IMR-90 (cell line): ENCODE results near the gene FASTKD1. TPM values are rescaled to one million over a fixed set of nuclear protein-coding genes. Genes with fewer than 3 reads are reported as not detected.

Experiments used
- ATAC-seq: fragments of 200-7000 bp; cut with Tn5 transposase; 2 replicates; pipeline ENCODE4 v1.9.1; 2020; ENCODE audit warnings: low read depth, mild to moderate bottlenecking, moderate library complexity
- BruUV-seq: library from RNA; stranded (reverse); fragments of 400-500 nt; replicated peaks from 2 replicates; lab custom pipeline; 2021; lab: Mats Ljungman, UMichigan
- CTCF ChIA-PET: fragments of 300-600 bp; formaldehyde crosslinking; extraction: SDS; loops from one replicate; lab custom pipeline; 2021; ENCODE audit warnings: antibody characterized with exemption; lab: Yijun Ruan, JAX
- POLR2A ChIA-PET: fragments of 300-600 bp; sonication (Branson Sonifier 250); formaldehyde crosslinking; loops from one replicate; lab custom pipeline; 2022; ENCODE audit warnings: antibody characterized with exemption; ENCODE audit not compliant: unreplicated experiment; lab: Charles Lee
- DNase-seq: peaks from one replicate; pipeline ENCODE4 v3.0.0; 2013
- H2AFZ ChIP-seq: replicated peaks from 2 replicates; pipeline ENCODE3; 2013; ENCODE audit warnings: low read length, mild to moderate bottlenecking; ENCODE audit not compliant: poor library complexity
- H2AK5ac ChIP-seq: 2 replicates; pipeline ENCODE4 v1.6.1; 2013; ENCODE audit warnings: low read depth, low read length, inconsistent platforms
- H2AK9ac ChIP-seq: replicated peaks from 2 replicates; pipeline ENCODE3; 2013; ENCODE audit warnings: mild to moderate bottlenecking, low read depth, low read length, moderate library complexity; ENCODE audit not compliant: poor library complexity
- H2BK120ac ChIP-seq: 2 replicates; pipeline ENCODE4 v1.6.1; 2013; ENCODE audit warnings: low read depth, low read length, inconsistent platforms
- H2BK15ac ChIP-seq: 3 replicates; pipeline ENCODE4 v1.6.1; 2013; ENCODE audit warnings: low read depth, low read length, inconsistent platforms
- H2BK20ac ChIP-seq: 2 replicates; pipeline ENCODE4 v1.6.1; 2013; ENCODE audit warnings: low read depth, mild to moderate bottlenecking, inconsistent platforms, low read length, moderate library complexity
- H2BK5ac ChIP-seq: 2 replicates; pipeline ENCODE4 v1.6.1; 2013; ENCODE audit warnings: mild to moderate bottlenecking, low read depth, low read length, inconsistent platforms; ENCODE audit not compliant: poor library complexity, severe bottlenecking
- H3K14ac ChIP-seq: replicated peaks from 2 replicates; pipeline ENCODE4 v1.6.1; 2013; ENCODE audit warnings: low read depth, low read length, inconsistent platforms
- H3K18ac ChIP-seq: 2 replicates; pipeline ENCODE4 v1.6.1; 2013; ENCODE audit warnings: low read depth, low read length, control low read depth
- H3K23ac ChIP-seq: 2 replicates; pipeline ENCODE4 v1.6.1; 2013; ENCODE audit warnings: low read depth, low read length, inconsistent platforms
- H3K27ac ChIP-seq: 2 replicates; pipeline ENCODE4 v1.5.1; 2013; ENCODE audit warnings: mild to moderate bottlenecking, control low read depth, low read length; ENCODE audit not compliant: insufficient read depth
- H3K27me3 ChIP-seq: 2 replicates; pipeline ENCODE4 v1.6.1; 2013; ENCODE audit warnings: low read length; ENCODE audit not compliant: control insufficient read depth, insufficient read depth
- H3K36me3 ChIP-seq: 2 replicates; pipeline ENCODE4 v1.6.1; 2013; ENCODE audit warnings: low read length, mixed read lengths; ENCODE audit not compliant: control insufficient read depth, insufficient read depth
- H3K4ac ChIP-seq: 2 replicates; pipeline ENCODE4 v1.6.1; 2013; ENCODE audit warnings: low read depth, low read length, inconsistent platforms
- H3K4me1 ChIP-seq: 2 replicates; pipeline ENCODE4 v1.6.1; 2013; ENCODE audit warnings: low read length, mixed read lengths; ENCODE audit not compliant: control insufficient read depth, insufficient read depth
- H3K4me2 ChIP-seq: 2 replicates; pipeline ENCODE4 v1.6.1; 2013; ENCODE audit warnings: low read depth, mild to moderate bottlenecking, control low read depth, low read length, moderate library complexity
- H3K4me3 ChIP-seq: 2 replicates; pipeline ENCODE4 v1.5.1; 2013; ENCODE audit warnings: low read depth, mild to moderate bottlenecking, control low read depth, low read length, moderate library complexity; ENCODE audit not compliant: insufficient read depth
- H3K56ac ChIP-seq: 2 replicates; pipeline ENCODE4 v1.6.1; 2013; ENCODE audit warnings: low read length, inconsistent platforms; ENCODE audit not compliant: insufficient read depth; ENCODE audit errors: extremely low read depth
- H3K79me1 ChIP-seq, 2 experiments: 2 replicates each; pipeline ENCODE4 v1.6.1; 2013; ENCODE audit warnings: low read length in 2 of 2, inconsistent platforms in 1 of 2, low read depth in 1 of 2
- H3K9ac ChIP-seq: 2 replicates; pipeline ENCODE4 v1.6.1; 2013; ENCODE audit warnings: low read depth, low read length, control low read depth
- H3K9me1 ChIP-seq: 2 replicates; pipeline ENCODE4 v1.6.1; 2013; ENCODE audit warnings: low read length, inconsistent platforms; ENCODE audit not compliant: insufficient read depth
- H3K9me3 ChIP-seq: 2 replicates; pipeline ENCODE4 v1.6.1; 2013; ENCODE audit warnings: low read length; ENCODE audit not compliant: control insufficient read depth, insufficient read depth
- H4K20me1 ChIP-seq: 2 replicates; pipeline ENCODE4 v1.6.1; 2013; ENCODE audit warnings: low read length, inconsistent platforms; ENCODE audit not compliant: insufficient read depth
- H4K5ac ChIP-seq: 2 replicates; pipeline ENCODE4 v1.6.1; 2013; ENCODE audit warnings: mild to moderate bottlenecking, low read depth, low read length, control low read depth
- H4K8ac ChIP-seq, 2 experiments: 2 replicates each; pipeline ENCODE4 v1.6.1; 2013; ENCODE audit warnings: low read depth in 2 of 2, low read length in 2 of 2, control low read depth in 1 of 2, inconsistent platforms in 1 of 2
- H4K91ac ChIP-seq: 2 replicates; pipeline ENCODE4 v1.6.1; 2013; ENCODE audit warnings: low read depth, low read length, inconsistent platforms; ENCODE audit not compliant: insufficient read depth
- BHLHE40 ChIP-seq: fragments of 150-350 bp; IDR thresholded peaks from 2 replicates; pipeline ENCODE4 v1.6.1; 2016; ENCODE audit warnings: mild to moderate bottlenecking, low read depth, low read length
- CEBPB ChIP-seq: IDR thresholded peaks from 2 replicates; pipeline ENCODE4 v1.6.1; 2012; ENCODE audit warnings: low read depth, low read length, improper control_type of control experiment
- CHD1 ChIP-seq: IDR thresholded peaks from 2 replicates; pipeline ENCODE4 v1.6.1; 2012; ENCODE audit warnings: low read depth, low read length, improper control_type of control experiment
- MAFK ChIP-seq: IDR thresholded peaks from 2 replicates; pipeline ENCODE4 v1.6.1; 2012; ENCODE audit warnings: low read depth, low read length, improper control_type of control experiment
- MAZ ChIP-seq: IDR thresholded peaks from 2 replicates; pipeline ENCODE4 v1.6.1; 2012; ENCODE audit warnings: low read depth, mild to moderate bottlenecking, low read length, improper control_type of control experiment, moderate library complexity, borderline replicate concordance
- MXI1 ChIP-seq: IDR thresholded peaks from 2 replicates; pipeline ENCODE4 v1.6.1; 2012; ENCODE audit warnings: low read depth, mild to moderate bottlenecking, low read length, moderate library complexity, borderline replicate concordance
- NFE2L2 ChIP-seq: fragments of 150-350 bp; IDR thresholded peaks from 2 replicates; pipeline ENCODE4 v1.6.1; 2016; ENCODE audit warnings: low read depth, mild to moderate bottlenecking, low read length
- POLR2A ChIP-seq: IDR thresholded peaks from 2 replicates; pipeline ENCODE4 v1.6.1; 2012; ENCODE audit warnings: mild to moderate bottlenecking, low read depth, low read length
- RAD21 ChIP-seq: IDR thresholded peaks from 2 replicates; pipeline ENCODE4 v1.6.1; 2012; ENCODE audit warnings: low read length, improper control_type of control experiment
- RCOR1 ChIP-seq: IDR thresholded peaks from 2 replicates; pipeline ENCODE4 v1.6.1; 2012; ENCODE audit warnings: mild to moderate bottlenecking, low read length, improper control_type of control experiment; ENCODE audit not compliant: insufficient replicate concordance
- RFX5 ChIP-seq: IDR thresholded peaks from 2 replicates; pipeline ENCODE4 v1.8.0; 2012; ENCODE audit warnings: low read depth, mild to moderate bottlenecking, low read length, moderate library complexity
- SMC3 ChIP-seq: fragments of 150-350 bp; IDR thresholded peaks from 2 replicates; pipeline ENCODE4 v1.6.1; 2016; ENCODE audit warnings: low read depth, mild to moderate bottlenecking, antibody characterized with exemption, low read length, moderate library complexity
- USF2 ChIP-seq: fragments of 150-350 bp; IDR thresholded peaks from 2 replicates; pipeline ENCODE4 v1.6.1; 2017; ENCODE audit warnings: mild to moderate bottlenecking, antibody characterized with exemption, low read length, low read depth
- WGBS, 2 experiments: methylation state at CpG; one replicate each; pipeline versions ENCODE4 v1.1.5 to v1.1.7; 2013; ENCODE audit warnings: missing lambda C conversion rate in 2 of 2; ENCODE audit not compliant: insufficient read length in 1 of 2; ENCODE audit errors: extremely low coverage in 2 of 2; 5-methylcytosine and 5-hydroxymethylcytosine counted together
- dilution Hi-C: fragments of 300-500 bp; cut with HindIII; formaldehyde crosslinking; loops from one replicate; pipeline ENCODE4 v1.14.3; 2018; ENCODE audit warnings: low sequenced_read_pairs; ENCODE audit not compliant: unreplicated experiment
- in situ Hi-C: fragments of 300-500 bp; cut with MboI; formaldehyde crosslinking; loops from 3 replicates; pipeline ENCODE4 v1.14.3; 2019; ENCODE audit warnings: low sequenced_read_pairs, inconsistent platforms, mixed read lengths
- intact Hi-C: fragments of 100-400 bp; cut with micrococcal nuclease; formaldehyde crosslinking; loops from 2 replicates; pipeline ENCODE4 v1.10.0; 2022
- polyA plus RNA-seq, 3 experiments: library from polyadenylated mRNA; depleted of rRNA; stranded (reverse); fragments of >200 nt; gene quantifications; 2 replicates each; pipeline ENCODE4 v1.2.3, GENCODE V29; 2012; ENCODE audit warnings: low replicate concordance in 1 of 3
- total RNA-seq: library from RNA; depleted of rRNA; stranded (reverse); fragments of >200 nt; gene quantifications from 2 replicates; pipeline ENCODE4 v1.2.3, GENCODE V29; 2012
- TF ChIP-seq, protein P1 (sequence below): fragments of 150-350 bp; IDR thresholded peaks from 2 replicates; pipeline ENCODE4 v1.6.1; 2016; ENCODE audit warnings: low read depth, mild to moderate bottlenecking, low read length, moderate library complexity, borderline replicate concordance
- TF ChIP-seq, protein P2 (sequence below): conservative IDR thresholded peaks from 2 replicates; pipeline ENCODE4 v1.5.1; 2012; ENCODE audit warnings: mild to moderate bottlenecking, low read depth, low read length, improper control_type of control experiment

Gene FASTKD1
- total and polyA plus RNA-seq, 2 of the 4 experiments (the other 2 are of a cell fraction), result 11.4 to 11.5 TPM

- Histone ChIP-seq H2BK15ac (no peak overlapping the region), H3K14ac (no peak overlapping the region), H2AK9ac (no peak overlapping the region), H3K4me1 (no peaks in the 10 kb centered on the region), H3K9me1 (no peaks in the 10 kb centered on the region), H2BK5ac (no peak overlapping the region), H2AFZ (no peak overlapping the region), H4K8ac (no peak overlapping the region), H3K36me3 (0 out of 2 replicates have a peak, but pooled peaks cover 3% of the 10 kb centered on the region), H4K20me1 (no peaks in the 10 kb centered on the region), H3K27ac (no peak overlapping the region), H3K18ac (no peak overlapping the region), H2BK120ac (no peak overlapping the region), H3K9ac (no peak overlapping the region), H2BK20ac (no peak overlapping the region), H3K4me2 (no peak overlapping the region), H3K4me3 (no peak overlapping the region), H4K91ac (no peak overlapping the region), H3K56ac (no peak overlapping the region), H2AK5ac (no peak overlapping the region), H3K79me1 (no peaks in the 10 kb centered on the region), H3K23ac (no peak overlapping the region), H4K5ac (no peak overlapping the region), H3K4ac (no peak overlapping the region), H3K27me3 (no peaks in the 10 kb centered on the region), H3K9me3 (no peaks in the 10 kb centered on the region)
- BruUV-seq, result no TSS peak
- intact Hi-C loops (no loop called here), dilution Hi-C loops (no loop called here), in situ Hi-C loops (no loop called here)
- ChIA-PET CTCF (interaction anchor here (1.0 kb wide), 1 partner anchor 13 kb away, joined by 3 read pairs; no protein-coding TSS in a partner anchor), POLR2A (no interaction called here)
- no peak for DNase-seq
- no peak for ATAC-seq
- TF ChIP-seq RFX5 (no peak), MAZ (no peak), MAFK (no peak), RCOR1 (no peak), SMC3 (no peak), CHD1 (no peak), POLR2A (no peak), RAD21 (no peak), MXI1 (no peak), USF2 (no peak), BHLHE40 (no peak), CEBPB (no peak), NFE2L2 (no peak)
- TF ChIP-seq, protein P1, sequence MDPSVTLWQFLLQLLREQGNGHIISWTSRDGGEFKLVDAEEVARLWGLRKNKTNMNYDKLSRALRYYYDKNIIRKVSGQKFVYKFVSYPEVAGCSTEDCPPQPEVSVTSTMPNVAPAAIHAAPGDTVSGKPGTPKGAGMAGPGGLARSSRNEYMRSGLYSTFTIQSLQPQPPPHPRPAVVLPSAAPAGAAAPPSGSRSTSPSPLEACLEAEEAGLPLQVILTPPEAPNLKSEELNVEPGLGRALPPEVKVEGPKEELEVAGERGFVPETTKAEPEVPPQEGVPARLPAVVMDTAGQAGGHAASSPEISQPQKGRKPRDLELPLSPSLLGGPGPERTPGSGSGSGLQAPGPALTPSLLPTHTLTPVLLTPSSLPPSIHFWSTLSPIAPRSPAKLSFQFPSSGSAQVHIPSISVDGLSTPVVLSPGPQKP, result no peak
- TF ChIP-seq, protein P2, sequence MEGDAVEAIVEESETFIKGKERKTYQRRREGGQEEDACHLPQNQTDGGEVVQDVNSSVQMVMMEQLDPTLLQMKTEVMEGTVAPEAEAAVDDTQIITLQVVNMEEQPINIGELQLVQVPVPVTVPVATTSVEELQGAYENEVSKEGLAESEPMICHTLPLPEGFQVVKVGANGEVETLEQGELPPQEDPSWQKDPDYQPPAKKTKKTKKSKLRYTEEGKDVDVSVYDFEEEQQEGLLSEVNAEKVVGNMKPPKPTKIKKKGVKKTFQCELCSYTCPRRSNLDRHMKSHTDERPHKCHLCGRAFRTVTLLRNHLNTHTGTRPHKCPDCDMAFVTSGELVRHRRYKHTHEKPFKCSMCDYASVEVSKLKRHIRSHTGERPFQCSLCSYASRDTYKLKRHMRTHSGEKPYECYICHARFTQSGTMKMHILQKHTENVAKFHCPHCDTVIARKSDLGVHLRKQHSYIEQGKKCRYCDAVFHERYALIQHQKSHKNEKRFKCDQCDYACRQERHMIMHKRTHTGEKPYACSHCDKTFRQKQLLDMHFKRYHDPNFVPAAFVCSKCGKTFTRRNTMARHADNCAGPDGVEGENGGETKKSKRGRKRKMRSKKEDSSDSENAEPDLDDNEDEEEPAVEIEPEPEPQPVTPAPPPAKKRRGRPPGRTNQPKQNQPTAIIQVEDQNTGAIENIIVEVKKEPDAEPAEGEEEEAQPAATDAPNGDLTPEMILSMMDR, result no peak
- WGBS, 2 experiments, result no CpG with 5 or more reads among the region's 2 CpGs
Measured at GRCh38 chr2:169540146-169540545, 33.5 kb downstream of the FASTKD1 start.
